Ishikawa (cell line): ENCODE measurements around the gene SCCPDH.

Experiments used
- CEBPB ChIP-seq: IDR thresholded peaks from 2 replicates; pipeline ENCODE4 v1.6.1; 2012
- CREB1 ChIP-seq: IDR thresholded peaks from 2 replicates; pipeline ENCODE4 v1.6.1; 2012; ENCODE audit warnings: low read depth
- EGR1 ChIP-seq: IDR thresholded peaks from 2 replicates; pipeline ENCODE4 v1.6.1; 2012
- EP300 ChIP-seq: IDR thresholded peaks from 2 replicates; pipeline ENCODE4 v1.6.1; 2012; ENCODE audit warnings: borderline replicate concordance
- FOXM1 ChIP-seq: IDR thresholded peaks from 2 replicates; pipeline ENCODE4 v1.6.1; 2012; ENCODE audit warnings: low read depth, borderline replicate concordance
- NFIC ChIP-seq: IDR thresholded peaks from 2 replicates; pipeline ENCODE4 v1.6.1; 2012
- RAD21 ChIP-seq: IDR thresholded peaks from 2 replicates; pipeline ENCODE4 v1.6.1; 2012; ENCODE audit warnings: low read depth
- TAF1 ChIP-seq: IDR thresholded peaks from 2 replicates; pipeline ENCODE4 v1.6.1; 2012; ENCODE audit warnings: low read depth, mild to moderate bottlenecking
- TCF12 ChIP-seq: IDR thresholded peaks from 2 replicates; pipeline ENCODE4 v1.6.1; 2012; ENCODE audit warnings: low read depth
- TEAD4 ChIP-seq: IDR thresholded peaks from 2 replicates; pipeline ENCODE4 v1.6.1; 2012
- YY1 ChIP-seq: IDR thresholded peaks from 2 replicates; pipeline ENCODE4 v1.6.1; 2012; ENCODE audit warnings: low read depth
- ZBTB7A ChIP-seq: IDR thresholded peaks from 2 replicates; pipeline ENCODE4 v1.6.1; 2012; ENCODE audit warnings: low read depth
- TF ChIP-seq, protein P1 (sequence below): IDR thresholded peaks from 2 replicates; pipeline ENCODE4 v1.6.1; 2012; ENCODE audit warnings: low read depth, mild to moderate bottlenecking
- TF ChIP-seq, protein P2 (sequence below): IDR thresholded peaks from 2 replicates; pipeline ENCODE4 v1.6.1; 2012
- TF ChIP-seq, protein P3 (sequence below): IDR thresholded peaks from 2 replicates; pipeline ENCODE4 v1.6.1; 2012

SCCPDH gene

DNA sequence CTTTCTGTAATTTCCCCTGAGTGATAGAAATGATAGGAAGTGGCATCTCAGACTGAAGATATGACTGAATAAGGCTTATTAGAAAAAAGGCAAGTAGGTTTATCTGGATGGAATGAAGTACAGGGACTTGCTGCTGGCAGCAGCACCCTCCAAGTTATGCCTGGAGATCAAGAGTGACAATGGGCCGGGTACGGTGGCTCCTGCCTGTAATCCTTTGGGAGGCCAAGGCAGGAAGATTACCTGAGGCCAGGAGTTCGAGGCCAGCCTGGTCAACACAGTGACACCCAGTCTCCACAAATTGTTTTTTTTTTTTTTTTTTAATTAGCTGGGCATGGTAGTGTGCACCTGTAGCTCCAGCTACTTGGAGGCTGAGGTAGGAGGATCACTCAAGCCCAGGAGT, 87.8 kb downstream of the SCCPDH start:
- TF ChIP-seq CEBPB (no peak), RAD21 (no peak), FOXM1 (no peak), ZBTB7A (no peak), TAF1 (no peak), TCF12 (no peak), EP300 (no peak), TEAD4 (no peak), NFIC (no peak), EGR1 (no peak)
- TF ChIP-seq, protein P1, sequence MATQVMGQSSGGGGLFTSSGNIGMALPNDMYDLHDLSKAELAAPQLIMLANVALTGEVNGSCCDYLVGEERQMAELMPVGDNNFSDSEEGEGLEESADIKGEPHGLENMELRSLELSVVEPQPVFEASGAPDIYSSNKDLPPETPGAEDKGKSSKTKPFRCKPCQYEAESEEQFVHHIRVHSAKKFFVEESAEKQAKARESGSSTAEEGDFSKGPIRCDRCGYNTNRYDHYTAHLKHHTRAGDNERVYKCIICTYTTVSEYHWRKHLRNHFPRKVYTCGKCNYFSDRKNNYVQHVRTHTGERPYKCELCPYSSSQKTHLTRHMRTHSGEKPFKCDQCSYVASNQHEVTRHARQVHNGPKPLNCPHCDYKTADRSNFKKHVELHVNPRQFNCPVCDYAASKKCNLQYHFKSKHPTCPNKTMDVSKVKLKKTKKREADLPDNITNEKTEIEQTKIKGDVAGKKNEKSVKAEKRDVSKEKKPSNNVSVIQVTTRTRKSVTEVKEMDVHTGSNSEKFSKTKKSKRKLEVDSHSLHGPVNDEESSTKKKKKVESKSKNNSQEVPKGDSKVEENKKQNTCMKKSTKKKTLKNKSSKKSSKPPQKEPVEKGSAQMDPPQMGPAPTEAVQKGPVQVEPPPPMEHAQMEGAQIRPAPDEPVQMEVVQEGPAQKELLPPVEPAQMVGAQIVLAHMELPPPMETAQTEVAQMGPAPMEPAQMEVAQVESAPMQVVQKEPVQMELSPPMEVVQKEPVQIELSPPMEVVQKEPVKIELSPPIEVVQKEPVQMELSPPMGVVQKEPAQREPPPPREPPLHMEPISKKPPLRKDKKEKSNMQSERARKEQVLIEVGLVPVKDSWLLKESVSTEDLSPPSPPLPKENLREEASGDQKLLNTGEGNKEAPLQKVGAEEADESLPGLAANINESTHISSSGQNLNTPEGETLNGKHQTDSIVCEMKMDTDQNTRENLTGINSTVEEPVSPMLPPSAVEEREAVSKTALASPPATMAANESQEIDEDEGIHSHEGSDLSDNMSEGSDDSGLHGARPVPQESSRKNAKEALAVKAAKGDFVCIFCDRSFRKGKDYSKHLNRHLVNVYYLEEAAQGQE = no peak

DNA sequence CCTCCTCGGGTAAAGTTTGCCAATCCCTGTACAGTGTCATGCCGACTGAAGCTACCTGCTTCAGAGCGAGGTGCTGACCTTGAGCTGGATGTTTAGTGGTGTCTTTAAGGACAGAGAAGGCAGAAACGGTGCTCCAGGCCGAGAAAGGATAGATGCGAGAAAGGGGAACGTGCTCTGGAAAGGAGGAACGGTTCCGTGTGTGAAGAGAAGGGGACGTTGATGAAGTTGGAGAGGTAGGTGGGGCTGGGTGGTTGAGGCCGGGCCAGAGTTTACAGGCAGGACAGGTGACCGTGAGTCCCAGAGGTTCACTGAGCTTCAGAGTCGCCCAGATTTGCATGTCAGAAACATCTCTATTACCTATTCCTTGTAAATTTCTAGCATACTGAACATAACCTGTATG, 90.7 kb downstream of the SCCPDH start:
- TF ChIP-seq ZBTB7A (no peak), TAF1 (no peak), CEBPB (no peak), EP300 (no peak), NFIC (no peak)

DNA sequence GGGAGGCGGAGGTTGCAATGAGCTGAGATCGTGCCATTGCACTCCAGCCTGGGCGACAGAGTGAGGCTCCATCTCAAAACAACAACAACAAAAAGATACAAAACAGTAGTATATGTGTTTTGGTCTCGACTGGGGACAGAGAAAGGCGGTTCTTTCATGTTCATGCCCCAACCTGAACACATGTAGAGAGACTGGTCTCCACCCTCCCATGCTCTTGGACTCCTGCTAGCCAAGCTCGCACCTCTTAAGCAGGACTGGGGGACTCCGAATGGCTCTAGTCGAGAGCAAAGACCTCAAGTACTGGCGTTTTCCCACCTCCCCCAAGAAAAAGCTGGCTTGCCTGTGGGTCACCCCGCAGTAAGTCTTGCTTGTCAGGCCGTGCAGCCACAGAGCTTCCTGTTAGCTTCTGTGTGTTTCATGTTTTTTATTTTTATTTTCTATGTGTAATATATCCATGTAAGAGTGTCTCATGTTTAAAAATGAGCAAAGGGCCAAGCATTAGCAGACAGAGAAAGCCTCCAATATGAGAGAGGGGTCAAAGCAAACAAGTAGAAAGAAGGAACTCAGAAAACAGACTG, 91.6 kb downstream of the SCCPDH start:
- no peak for TF ChIP-seq YY1
- TF ChIP-seq, protein P1 = no peak
- TF ChIP-seq, protein P2, sequence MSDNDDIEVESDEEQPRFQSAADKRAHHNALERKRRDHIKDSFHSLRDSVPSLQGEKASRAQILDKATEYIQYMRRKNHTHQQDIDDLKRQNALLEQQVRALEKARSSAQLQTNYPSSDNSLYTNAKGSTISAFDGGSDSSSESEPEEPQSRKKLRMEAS = no peak
- TF ChIP-seq ZBTB7A = no peak
- TF ChIP-seq NFIC = no peak
- no peak for TF ChIP-seq EP300
- TF ChIP-seq CEBPB = no peak
- no peak for TF ChIP-seq FOXM1
- TF ChIP-seq, protein P3, sequence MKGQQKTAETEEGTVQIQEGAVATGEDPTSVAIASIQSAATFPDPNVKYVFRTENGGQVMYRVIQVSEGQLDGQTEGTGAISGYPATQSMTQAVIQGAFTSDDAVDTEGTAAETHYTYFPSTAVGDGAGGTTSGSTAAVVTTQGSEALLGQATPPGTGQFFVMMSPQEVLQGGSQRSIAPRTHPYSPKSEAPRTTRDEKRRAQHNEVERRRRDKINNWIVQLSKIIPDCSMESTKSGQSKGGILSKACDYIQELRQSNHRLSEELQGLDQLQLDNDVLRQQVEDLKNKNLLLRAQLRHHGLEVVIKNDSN = no peak
- no peak for TF ChIP-seq TEAD4
- TF ChIP-seq EGR1 = no peak
- TF ChIP-seq CREB1 = no peak
- no peak for TF ChIP-seq TCF12
- TF ChIP-seq RAD21 = no peak
